Measurements from ENCODE around the gene CCDC170. TPM values are rescaled to one million over a fixed set of nuclear protein-coding genes. Genes with fewer than 3 reads are reported as not detected.

Gene CCDC170
- total and polyA plus RNA-seq, 4 donors, result 0.37 to 0.59 (median 0.45) TPM

GRCh38 chr6:151475653-151476523 is 17.9 kb upstream of the CCDC170 start:
- no peak overlapping the region for H3K27ac ChIP-seq (ENCODE audit: low read depth in 1 of 2, low read length in 2 of 2)
- H3K9me3 ChIP-seq (ENCODE audit: control insufficient read depth in 4 of 4, low read length in 3 of 4), result no peaks in the 10 kb centered on the region
- H3K9ac ChIP-seq (ENCODE audit: low read depth in 1 of 2, low read length in 2 of 2), result no peak overlapping the region
- H3K4me3 ChIP-seq (ENCODE audit: low read depth in 1 of 3, low read length in 3 of 3), result peak overlapping the region in 2 of 3 donors; percentile 11 to 24
- no peaks in the 10 kb centered on the region for H3K27me3 ChIP-seq (ENCODE audit: control insufficient read depth in 4 of 4, insufficient read depth in 4 of 4, low read length in 3 of 4)
- WGBS, result 31% methylated on average over 16 of the region's 16 CpGs
- no peaks in the 10 kb centered on the region for H3K36me3 ChIP-seq (ENCODE audit: control insufficient read depth in 4 of 4, insufficient read depth in 3 of 4, low read depth in 1 of 4, low read length in 3 of 4)
- peak; percentile 60 for DNase-seq (ENCODE audit: low spot score)
- H3K4me1 ChIP-seq (ENCODE audit: control insufficient read depth in 4 of 4, insufficient read depth in 4 of 4, low read length in 3 of 4), result peaks cover 0 to 3% (median 1%) of the 10 kb centered on the region in 4 donors
- TF ChIP-seq RAD21 (IDR thresholded peaks at IDR 0.05), result peak; percentile 85 to 87
- no peak for TF ChIP-seq MAX (IDR thresholded peaks at IDR 0.05)
- no peak for TF ChIP-seq ZBTB33 (IDR thresholded peaks at IDR 0.05)
- no peak for TF ChIP-seq FOXA2 (IDR thresholded peaks at IDR 0.05)
- no peak for TF ChIP-seq EGR1 (IDR thresholded peaks at IDR 0.05; ENCODE audit: low read depth in 2 of 2)
- no peak for TF ChIP-seq YY1 (IDR thresholded peaks at IDR 0.05)
- TF ChIP-seq RXRA (IDR thresholded peaks at IDR 0.05), result peak in 1 of 2 donors; percentile 20
- TF ChIP-seq SP1 (IDR thresholded peaks at IDR 0.05), result no peak
- TF ChIP-seq, protein P1, sequence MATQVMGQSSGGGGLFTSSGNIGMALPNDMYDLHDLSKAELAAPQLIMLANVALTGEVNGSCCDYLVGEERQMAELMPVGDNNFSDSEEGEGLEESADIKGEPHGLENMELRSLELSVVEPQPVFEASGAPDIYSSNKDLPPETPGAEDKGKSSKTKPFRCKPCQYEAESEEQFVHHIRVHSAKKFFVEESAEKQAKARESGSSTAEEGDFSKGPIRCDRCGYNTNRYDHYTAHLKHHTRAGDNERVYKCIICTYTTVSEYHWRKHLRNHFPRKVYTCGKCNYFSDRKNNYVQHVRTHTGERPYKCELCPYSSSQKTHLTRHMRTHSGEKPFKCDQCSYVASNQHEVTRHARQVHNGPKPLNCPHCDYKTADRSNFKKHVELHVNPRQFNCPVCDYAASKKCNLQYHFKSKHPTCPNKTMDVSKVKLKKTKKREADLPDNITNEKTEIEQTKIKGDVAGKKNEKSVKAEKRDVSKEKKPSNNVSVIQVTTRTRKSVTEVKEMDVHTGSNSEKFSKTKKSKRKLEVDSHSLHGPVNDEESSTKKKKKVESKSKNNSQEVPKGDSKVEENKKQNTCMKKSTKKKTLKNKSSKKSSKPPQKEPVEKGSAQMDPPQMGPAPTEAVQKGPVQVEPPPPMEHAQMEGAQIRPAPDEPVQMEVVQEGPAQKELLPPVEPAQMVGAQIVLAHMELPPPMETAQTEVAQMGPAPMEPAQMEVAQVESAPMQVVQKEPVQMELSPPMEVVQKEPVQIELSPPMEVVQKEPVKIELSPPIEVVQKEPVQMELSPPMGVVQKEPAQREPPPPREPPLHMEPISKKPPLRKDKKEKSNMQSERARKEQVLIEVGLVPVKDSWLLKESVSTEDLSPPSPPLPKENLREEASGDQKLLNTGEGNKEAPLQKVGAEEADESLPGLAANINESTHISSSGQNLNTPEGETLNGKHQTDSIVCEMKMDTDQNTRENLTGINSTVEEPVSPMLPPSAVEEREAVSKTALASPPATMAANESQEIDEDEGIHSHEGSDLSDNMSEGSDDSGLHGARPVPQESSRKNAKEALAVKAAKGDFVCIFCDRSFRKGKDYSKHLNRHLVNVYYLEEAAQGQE (IDR thresholded peaks at IDR 0.05), result no peak
- TF ChIP-seq HNF4A (conservative IDR thresholded peaks at IDR 0.05), result no peak
- TF ChIP-seq NR2F2 (IDR thresholded peaks at IDR 0.05), result peak; percentile 37
- peak; percentile 73 for TF ChIP-seq CTCF (IDR thresholded peaks at IDR 0.05; ENCODE audit: low read depth, low read length, missing input control)
- no peak for TF ChIP-seq FOXA1 (IDR thresholded peaks at IDR 0.05)
- no peak for TF ChIP-seq ATF3 (IDR thresholded peaks at IDR 0.05)
- no peak for TF ChIP-seq GABPA (IDR thresholded peaks at IDR 0.05 in 1 of 2, conservative IDR thresholded peaks at IDR 0.05 in 1 of 2)
- no peak for TF ChIP-seq TAF1 (conservative IDR thresholded peaks at IDR 0.05)
- TF ChIP-seq HNF4G (IDR thresholded peaks at IDR 0.05), result no peak
- TF ChIP-seq JUND (IDR thresholded peaks at IDR 0.05), result no peak
